ENCODE results near the gene PSMA6. TPM values are rescaled to one million over a fixed set of nuclear protein-coding genes. Genes with fewer than 3 reads are reported as not detected.

Gene PSMA6
- total and polyA plus RNA-seq, 2 of the 13 experiments (the other 11 are each of a cell fraction or from before 2014, with no cell fraction given), result 525 to 1,109 TPM

- TF ChIP-seq HNF4G (IDR thresholded peaks at IDR 0.05; ENCODE audit: borderline replicate concordance, low read depth, low read length) (peak; percentile 81; the same call in 1 of the 2 replicates), HNF4G (CRISPR knock-in tag; IDR thresholded peaks at IDR 0.05; ENCODE audit: borderline replicate concordance, low read depth) (peak; percentile 93), MYNN (CRISPR knock-in tag; IDR thresholded peaks at IDR 0.05; ENCODE audit: low read depth) (peak; percentile 91), SUZ12 (IDR thresholded peaks at IDR 0.05; ENCODE audit: low read depth, low read length) (no peak), ZFP90 (CRISPR knock-in tag; IDR thresholded peaks at IDR 0.05; ENCODE audit: borderline replicate concordance) (peak; percentile 99), CCAR2 (optimal IDR thresholded peaks at IDR 0.05; ENCODE audit: low read depth, low read length) (peak; percentile 82), EHMT2 (IDR thresholded peaks at IDR 0.05; ENCODE audit: borderline replicate concordance, low read depth, low read length) (no peak; the same call in 1 of the 2 replicates), GFI1 (CRISPR knock-in tag; IDR thresholded peaks at IDR 0.05; ENCODE audit: borderline replicate concordance) (no peak), ZKSCAN8 (CRISPR knock-in tag; IDR thresholded peaks at IDR 0.05; ENCODE audit: borderline replicate concordance) (peak; percentile 97), SKI (IDR thresholded peaks at IDR 0.05; ENCODE audit: partially characterized antibody) (peak; percentile 100), NFATC3 (CRISPR knock-in tag; IDR thresholded peaks at IDR 0.05) (0 out of 2 replicates have a peak, but pooled peaks have one; percentile 10), ZSCAN22 (CRISPR knock-in tag; IDR thresholded peaks at IDR 0.05) (0 out of 2 replicates have a peak, but pooled peaks have one; percentile 59), BRCA1 (CRISPR knock-in tag; IDR thresholded peaks at IDR 0.05) (peak; percentile 100), CHCHD3 (CRISPR knock-in tag; IDR thresholded peaks at IDR 0.05) (no peak), FOXC1 (CRISPR knock-in tag; IDR thresholded peaks at IDR 0.05; ENCODE audit: borderline replicate concordance) (no peak), HNRNPUL1 (IDR thresholded peaks at IDR 0.05; ENCODE audit: low read depth, low read length) (no peak), TGIF2 (CRISPR knock-in tag; IDR thresholded peaks at IDR 0.05) (peak; percentile 95), ZNF609 (CRISPR knock-in tag; IDR thresholded peaks at IDR 0.05; ENCODE audit: borderline replicate concordance) (peak; percentile 99), ZNF160 (CRISPR knock-in tag; IDR thresholded peaks at IDR 0.05) (peak; percentile 98; the same call in 1 of the 2 replicates), ZFP91 (CRISPR knock-in tag; IDR thresholded peaks at IDR 0.05; ENCODE audit: borderline replicate concordance) (no peak), MZF1 (CRISPR knock-in tag; IDR thresholded peaks at IDR 0.05; ENCODE audit: borderline replicate concordance) (peak; percentile 97; the same call in 1 of the 2 replicates), POLR2G (IDR thresholded peaks at IDR 0.05; ENCODE audit: low read depth, low read length) (peak; percentile 96), MTA1 (CRISPR knock-in tag; IDR thresholded peaks at IDR 0.05; ENCODE audit: borderline replicate concordance) (peak; percentile 100), ESRRA (CRISPR knock-in tag; IDR thresholded peaks at IDR 0.05; ENCODE audit: low read depth) (peak; percentile 99)
These were observed 44.5 kb downstream of the PSMA6 start (continued) for GRCh38 chr14:35336494-35337268.
